ENCODE results near the gene CENPM. TPM values are rescaled to one million over a fixed set of nuclear protein-coding genes. Genes with fewer than 3 reads are reported as not detected.

Gene CENPM
- polyA plus RNA-seq, 1 of the 3 experiments (the other 2 are of a cell fraction), result 15.6 TPM

- Histone ChIP-seq H3K27me3 (ENCODE audit: insufficient read depth) (no peaks in the 10 kb centered on the region), H3K79me2 (ENCODE audit: insufficient read depth) (no peaks in the 10 kb centered on the region)
- CTCF ChIA-PET, result interaction anchor here (1.4 kb wide), 1 partner anchor 232 kb away, joined by 5 read pairs; no protein-coding TSS in a partner anchor
These were observed 18.1 kb downstream of the CENPM start for GRCh38 chr22:41928593-41929417.

GRCh38 chr22:41927813-41928212, 19.1 kb downstream of the CENPM start:
- CTCF ChIA-PET, result interaction anchor here (1.4 kb wide), 1 partner anchor 231 kb away, joined by 5 read pairs; no protein-coding TSS in a partner anchor
- TF ChIP-seq PBX3 (IDR thresholded peaks at IDR 0.05), result no peak
- Histone ChIP-seq H4K20me1 (ENCODE audit: insufficient read depth) (no peaks in the 10 kb centered on the region), H2AFZ (ENCODE audit: low read depth) (no peak overlapping the region), H3K9me3 (no peaks in the 10 kb centered on the region), H3K4me3 (ENCODE audit: low read depth in 2 of 2, low read length in 1 of 2) (no peak overlapping the region), H3K4me1 (ENCODE audit: control insufficient read depth in 1 of 2, insufficient read depth in 2 of 2, low read depth in 1 of 2, low read length in 1 of 2) (no peaks in the 10 kb centered on the region; a peak in 1 of 4 replicates), H3K79me2 (ENCODE audit: insufficient read depth) (no peaks in the 10 kb centered on the region), H3K4me2 (no peak overlapping the region), H3K9me2 (no peaks in the 10 kb centered on the region), H3K27ac (ENCODE audit: low read depth in 2 of 2, low read length in 1 of 2) (no peak overlapping the region), H3K36me3 (replicated peaks in 1 of 2; ENCODE audit: control insufficient read depth in 1 of 2, insufficient read depth in 2 of 2, low read length in 1 of 2) (no peaks in the 10 kb centered on the region), H3K9ac (no peak overlapping the region), H3K27me3 (ENCODE audit: insufficient read depth) (no peaks in the 10 kb centered on the region), H3F3A (replicated peaks; ENCODE audit: insufficient read depth) (no peaks in the 10 kb centered on the region)
- POLR2A ChIA-PET, result no interaction called here
- WGBS (ENCODE audit: low lambda C conversion rate), result 100% methylated on average over 1 of the region's 6 CpGs
- no peak for DNase-seq

More at GRCh38 chr22:41928593-41929417, 18.1 kb downstream of the CENPM start:
- Histone ChIP-seq H3K27ac (ENCODE audit: low read depth in 2 of 2, low read length in 1 of 2) (no peak overlapping the region), H3F3A (replicated peaks; ENCODE audit: insufficient read depth) (no peaks in the 10 kb centered on the region), H4K20me1 (ENCODE audit: insufficient read depth) (no peaks in the 10 kb centered on the region), H3K4me2 (no peak overlapping the region), H3K9me3 (no peaks in the 10 kb centered on the region), H3K9me2 (no peaks in the 10 kb centered on the region), H2AFZ (ENCODE audit: low read depth) (no peak overlapping the region), H3K9ac (no peak overlapping the region), H3K4me3 (ENCODE audit: low read depth in 2 of 2, low read length in 1 of 2) (no peak overlapping the region), H3K4me1 (ENCODE audit: control insufficient read depth in 1 of 2, insufficient read depth in 2 of 2, low read depth in 1 of 2, low read length in 1 of 2) (no peaks in the 10 kb centered on the region; a peak in 1 of 4 replicates), H3K36me3 (replicated peaks in 1 of 2; ENCODE audit: control insufficient read depth in 1 of 2, insufficient read depth in 2 of 2, low read length in 1 of 2) (no peaks in the 10 kb centered on the region)
- no peak for TF ChIP-seq EP300 (IDR thresholded peaks at IDR 0.05; ENCODE audit: borderline replicate concordance in 1 of 2, low read depth in 1 of 2, low read length in 1 of 2)
- TF ChIP-seq RCOR1 (IDR thresholded peaks at IDR 0.05; ENCODE audit: low read length), result no peak
- TF ChIP-seq NRF1 (IDR thresholded peaks at IDR 0.05; ENCODE audit: low read depth, low read length), result no peak
- no peak for TF ChIP-seq CTCF (IDR thresholded peaks at IDR 0.05)
- no peak for TF ChIP-seq FOXM1 (IDR thresholded peaks at IDR 0.05; ENCODE audit: low read depth)
- TF ChIP-seq CHD2 (IDR thresholded peaks at IDR 0.05; ENCODE audit: low read length, partially characterized antibody), result no peak
- no peak for TF ChIP-seq RAD21 (IDR thresholded peaks at IDR 0.05; ENCODE audit: low read length)
- no peak for TF ChIP-seq RXRA (IDR thresholded peaks at IDR 0.05; ENCODE audit: borderline replicate concordance, low read depth)
- no peak for TF ChIP-seq SMC3 (IDR thresholded peaks at IDR 0.05; ENCODE audit: low read depth, low read length)
- no peak for TF ChIP-seq MAX (IDR thresholded peaks at IDR 0.05; ENCODE audit: low read depth)
- TF ChIP-seq MEF2A (IDR thresholded peaks at IDR 0.05; ENCODE audit: borderline replicate concordance, low read depth), result no peak
- TF ChIP-seq USF2 (IDR thresholded peaks at IDR 0.05; ENCODE audit: borderline replicate concordance, low read depth, low read length), result no peak
- DNase-seq, result no peak
- POLR2A ChIA-PET, result no interaction called here
- 93% methylated on average over 8 of the region's 14 CpGs for WGBS (ENCODE audit: low lambda C conversion rate)
